Endothelial cell of umbilical vein (primary cell): Measurements from ENCODE around the gene FGD6. TPM values are rescaled to one million over a fixed set of nuclear protein-coding genes. Genes with fewer than 3 reads are reported as not detected.

ENCODE experiments used
- BruUV-seq: library from RNA; stranded (reverse); fragments of 400-500 nt; replicated peaks from 2 replicates; lab custom pipeline; 2021; lab: Mats Ljungman, UMichigan
- CTCF ChIA-PET: fragments of 300-600, 350-600 bp; sonication (Branson Sonifier 250); formaldehyde crosslinking; loops from one replicate; lab custom pipeline; 2021; ENCODE audit warnings: antibody characterized with exemption, inconsistent platforms; lab: Charles Lee
- POLR2A ChIA-PET: fragments of 300-600, 350-600 bp; sonication (Branson Sonifier 250); formaldehyde crosslinking; loops from one replicate; lab custom pipeline; 2021; ENCODE audit warnings: antibody characterized with exemption, inconsistent platforms; lab: Charles Lee
- DNase-seq: peaks from one replicate; pipeline ENCODE4 v3.0.0-alpha.2; 2011; ENCODE audit warnings: low read depth, low spot score
- FAIRE-seq: peaks from 2 replicates; lab custom pipeline; 2011; peaks lifted over from hg19 to GRCh38; lab: Jason Lieb, UNC
- H2AFZ ChIP-seq: 2 replicates; pipeline ENCODE4 v1.6.0; 2012; ENCODE audit warnings: low read depth, low read length, control low read depth, inconsistent platforms
- H3K27ac ChIP-seq: 2 replicates; pipeline ENCODE4 v1.5.1; 2011; ENCODE audit warnings: low read depth, mild to moderate bottlenecking, control low read depth, low read length, moderate library complexity; ENCODE audit not compliant: insufficient read depth
- H3K27me3 ChIP-seq, 2 experiments: 2 replicates each; pipeline versions ENCODE4 v1.6.0 to v1.6.1; 2011; ENCODE audit warnings: low read length in 2 of 2, mixed read lengths in 1 of 2; ENCODE audit not compliant: control insufficient read depth in 2 of 2, insufficient read depth in 2 of 2
- H3K36me3 ChIP-seq, 2 experiments: 2 replicates in 1 of 2; 3 replicates in 1 of 2; pipeline ENCODE4 v1.5.1; 2011; ENCODE audit warnings: low read length in 2 of 2, mild to moderate bottlenecking in 1 of 2, moderate library complexity in 1 of 2; ENCODE audit not compliant: control insufficient read depth in 2 of 2, insufficient read depth in 2 of 2; ENCODE audit errors: extremely low read depth in 1 of 2
- H3K4me1 ChIP-seq: 3 replicates; pipeline ENCODE4 v1.5.1; 2011; ENCODE audit warnings: mild to moderate bottlenecking, low read length; ENCODE audit not compliant: control insufficient read depth, insufficient read depth; ENCODE audit errors: extremely low read depth
- H3K4me2 ChIP-seq: 2 replicates; pipeline ENCODE4 v1.6.1; 2011; ENCODE audit warnings: low read length, control low read depth, mixed read lengths; ENCODE audit not compliant: insufficient read depth
- H3K4me3 ChIP-seq, 3 experiments: fragments of 200-600 bp in 1 of 3; sonication (generic), shearing (Covaris generic) in 1 of 3; replicated peaks in 1 of 3; 2 replicates each; pipeline ENCODE4 v1.5.1; 2011 to 2016; ENCODE audit warnings: control low read depth in 3 of 3, low read length in 3 of 3, mild to moderate bottlenecking in 2 of 3, inconsistent platforms in 1 of 3, low read depth in 1 of 3, moderate library complexity in 1 of 3; ENCODE audit not compliant: insufficient read depth in 1 of 3
- H3K79me2 ChIP-seq: 2 replicates; pipeline ENCODE4 v1.6.0; 2012; ENCODE audit warnings: low read length, inconsistent platforms; ENCODE audit not compliant: control insufficient read depth, insufficient read depth
- H3K9ac ChIP-seq: replicated peaks from 2 replicates; pipeline ENCODE3; 2011; ENCODE audit warnings: low read length, control low read depth; ENCODE audit not compliant: insufficient read depth; ENCODE audit errors: extremely low read depth
- H3K9me1 ChIP-seq: replicated peaks from 3 replicates; pipeline ENCODE4 v1.6.0; 2011; ENCODE audit warnings: mild to moderate bottlenecking, low read length; ENCODE audit not compliant: control insufficient read depth, insufficient read depth; ENCODE audit errors: extremely low read depth
- H3K9me3 ChIP-seq: replicated peaks from 2 replicates; pipeline ENCODE4 v1.5.1; 2012; ENCODE audit warnings: low read length, inconsistent platforms; ENCODE audit not compliant: control insufficient read depth, insufficient read depth
- H4K20me1 ChIP-seq: replicated peaks from 2 replicates; pipeline ENCODE3; 2011; ENCODE audit warnings: mild to moderate bottlenecking, low read length; ENCODE audit not compliant: control insufficient read depth, insufficient read depth; ENCODE audit errors: extremely low read depth
- CTCF ChIP-seq, 2 donors: IDR thresholded peaks; 1 replicate in 1 of 2; 2 replicates in 1 of 2; pipeline ENCODE4 v1.5.1; 2011; ENCODE audit warnings: low read length in 2 of 2, mild to moderate bottlenecking in 2 of 2, moderate library complexity in 2 of 2, control low read depth in 1 of 2, inconsistent platforms in 1 of 2, low read depth in 1 of 2; ENCODE audit not compliant: insufficient read depth in 1 of 2; ENCODE audit errors: extremely low read depth in 1 of 2
- EZH2 ChIP-seq: IDR thresholded peaks from 2 replicates; pipeline ENCODE4 v1.6.1; 2012; ENCODE audit warnings: borderline replicate concordance, low read depth, mild to moderate bottlenecking, moderate library complexity, low read length, inconsistent platforms; ENCODE audit not compliant: severe bottlenecking
- FOS ChIP-seq: IDR thresholded peaks from 2 replicates; pipeline ENCODE4 v1.6.1; 2011; ENCODE audit warnings: mild to moderate bottlenecking, low read length, moderate library complexity, borderline replicate concordance; ENCODE audit not compliant: insufficient read depth
- JUN ChIP-seq: IDR thresholded peaks from 2 replicates; pipeline ENCODE4 v1.6.1; 2011; ENCODE audit warnings: borderline replicate concordance, low read depth; ENCODE audit not compliant: insufficient read length, insufficient read depth
- MAX ChIP-seq: IDR thresholded peaks from 2 replicates; pipeline ENCODE4 v1.6.1; 2011; ENCODE audit not compliant: insufficient read depth, insufficient read length
- MYC ChIP-seq: IDR thresholded peaks from one replicate; pipeline ENCODE4 v1.6.1; 2011; ENCODE audit warnings: mild to moderate bottlenecking, low read depth, low read length
- POLR2A ChIP-seq: IDR thresholded peaks from 2 replicates; pipeline ENCODE4 v1.6.1; 2012; ENCODE audit warnings: low read depth, mild to moderate bottlenecking, control low read depth, low read length
- POLR2AphosphoS5 ChIP-seq: IDR thresholded peaks from 2 replicates; pipeline ENCODE4 v1.6.1; 2012; ENCODE audit warnings: low read depth, mild to moderate bottlenecking, control low read depth, low read length, moderate library complexity; ENCODE audit not compliant: insufficient read depth
- dilution Hi-C: fragments of 300-500 bp; cut with MboI; formaldehyde crosslinking; loops from one replicate; pipeline ENCODE4 v1.15.0; 2019; ENCODE audit warnings: low sequenced_read_pairs; ENCODE audit not compliant: extremely low pct_ligation_motif_present
- intact Hi-C: fragments of 100-400 bp; cut with micrococcal nuclease; formaldehyde crosslinking; loops from one replicate; pipeline ENCODE4 v1.10.0; 2022
- polyA plus RNA-seq, 4 experiments: library from polyadenylated mRNA; depleted of rRNA in 3 of 4; stranded (reverse) in 3 of 4; unstranded in 1 of 4; fragments of >200 nt; gene quantifications; 2 replicates each; pipeline versions ENCODE4 v1.2.1 to v1.2.3, GENCODE V29; 2011 to 2012; ENCODE audit warnings: missing spikeins in 1 of 4
- total RNA-seq: library from RNA; stranded (reverse); gene quantifications from 2 replicates; pipeline ENCODE4 v1.2.3, GENCODE V29; 2021

FGD6 gene
- total and polyA plus RNA-seq, 2 donors (not counting 3 experiments of a cell fraction or from before 2014, with no cell fraction given) = 5.9 to 14.0 TPM

- no peak for TF ChIP-seq MYC
- no peak for TF ChIP-seq JUN
- TF ChIP-seq POLR2A = no peak
- no peak for TF ChIP-seq EZH2
- TF ChIP-seq POLR2AphosphoS5 = no peak
- TF ChIP-seq MAX = no peak
- TF ChIP-seq CTCF (IDR thresholded peaks at IDR 0.05; ENCODE audit: extremely low read depth in 1 of 2, insufficient read depth in 1 of 2, low read depth in 1 of 2, low read length in 2 of 2) = no peak
- TF ChIP-seq FOS = no peak
- H3K36me3 ChIP-seq = peaks cover 1 to 23% of the 10 kb centered on the region in 2 experiments
- H4K20me1 ChIP-seq = no peaks in the 10 kb centered on the region
- peaks cover 13% of the 10 kb centered on the region for H3K79me2 ChIP-seq
- FAIRE-seq (no peak), DNase-seq (no peak)
- dilution Hi-C loops = no loop called here
- H3K9me1 ChIP-seq = no peaks in the 10 kb centered on the region
- intact Hi-C loops = no loop called here
- POLR2A ChIA-PET = no interaction called here
- no peak overlapping the region for H3K4me2 ChIP-seq
- H3K9me3 ChIP-seq = no peaks in the 10 kb centered on the region
- no peak overlapping the region for H3K27ac ChIP-seq
- CTCF ChIA-PET = interaction anchor here (0.7 to 1.6 kb wide), 3 partner anchors 12 to 19 kb away, joined by 3 read pairs; no protein-coding TSS in a partner anchor
- no TSS peak for BruUV-seq
- no peak overlapping the region for H3K9ac ChIP-seq
- H2AFZ ChIP-seq = no peak overlapping the region
- no peak overlapping the region for H3K4me3 ChIP-seq
- H3K27me3 ChIP-seq = no peaks in the 10 kb centered on the region
- peaks cover 21% of the 10 kb centered on the region for H3K4me1 ChIP-seq
Measured at GRCh38 chr12:95265765-95266164, 48.5 kb upstream of the FGD6 start.
